Bronchial epithelial cell (primary cell): ENCODE measurements around the gene CADPS2. TPM values are rescaled to one million over a fixed set of nuclear protein-coding genes. Genes with fewer than 3 reads are reported as not detected.
A peak's percentile ranks its signal among the peaks of the same experiment; 100 is the strongest.

Experiments
- DNase-seq: peaks from one replicate; pipeline ENCODE4 v3.0.0-alpha.2; 2010; ENCODE audit warnings: low read depth
- FAIRE-seq: peaks from 2 replicates; lab custom pipeline; 2011; peaks lifted over from hg19 to GRCh38; lab: Jason Lieb, UNC
- H3K27me3 ChIP-seq: 2 replicates; pipeline ENCODE4 v1.5.1; 2011; ENCODE audit warnings: low read length; ENCODE audit not compliant: control insufficient read depth, insufficient read depth
- H3K36me3 ChIP-seq: 2 replicates; pipeline ENCODE4 v1.5.1; 2011; ENCODE audit warnings: low read length; ENCODE audit not compliant: control insufficient read depth, insufficient read depth
- H3K4me3 ChIP-seq: 2 replicates; pipeline ENCODE4 v1.5.1; 2011; ENCODE audit warnings: mild to moderate bottlenecking, low read depth, low read length, control low read depth
- total RNA-seq: library from RNA; depleted of rRNA; stranded (reverse); fragments of >200 nt; gene quantifications from 2 replicates; pipeline ENCODE4 v1.2.1, GENCODE V29; 2014
- TF ChIP-seq, protein P1 (sequence below): IDR thresholded peaks from 2 replicates; pipeline ENCODE4 v1.5.1; 2011; ENCODE audit warnings: mild to moderate bottlenecking, moderate library complexity, low read length, control low read depth, inconsistent platforms; ENCODE audit not compliant: insufficient read depth, severe bottlenecking

Gene CADPS2
- total RNA-seq, 1 donor from 2014 or later: 4.2 TPM

DNA sequence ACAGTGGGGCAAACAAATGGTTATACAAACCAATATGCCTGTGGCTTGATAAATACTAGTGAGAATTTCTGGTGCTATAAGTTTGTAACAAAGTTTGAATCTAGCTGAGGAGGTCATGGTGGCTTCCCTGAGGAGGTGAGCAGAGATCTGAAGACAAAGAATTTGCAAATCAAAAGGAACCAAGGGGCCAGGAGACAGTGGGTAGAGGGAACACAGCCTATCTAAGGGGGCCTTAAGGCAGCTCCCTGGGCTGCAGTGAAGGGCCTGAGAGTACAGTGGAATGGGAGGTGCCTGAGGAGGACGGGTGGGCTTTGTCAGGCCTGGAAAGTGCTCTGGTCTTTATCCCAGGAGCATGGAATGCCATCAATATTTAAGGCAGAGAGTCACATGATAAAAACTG is 209.1 kb downstream of the CADPS2 start:
- TF ChIP-seq, protein P1, sequence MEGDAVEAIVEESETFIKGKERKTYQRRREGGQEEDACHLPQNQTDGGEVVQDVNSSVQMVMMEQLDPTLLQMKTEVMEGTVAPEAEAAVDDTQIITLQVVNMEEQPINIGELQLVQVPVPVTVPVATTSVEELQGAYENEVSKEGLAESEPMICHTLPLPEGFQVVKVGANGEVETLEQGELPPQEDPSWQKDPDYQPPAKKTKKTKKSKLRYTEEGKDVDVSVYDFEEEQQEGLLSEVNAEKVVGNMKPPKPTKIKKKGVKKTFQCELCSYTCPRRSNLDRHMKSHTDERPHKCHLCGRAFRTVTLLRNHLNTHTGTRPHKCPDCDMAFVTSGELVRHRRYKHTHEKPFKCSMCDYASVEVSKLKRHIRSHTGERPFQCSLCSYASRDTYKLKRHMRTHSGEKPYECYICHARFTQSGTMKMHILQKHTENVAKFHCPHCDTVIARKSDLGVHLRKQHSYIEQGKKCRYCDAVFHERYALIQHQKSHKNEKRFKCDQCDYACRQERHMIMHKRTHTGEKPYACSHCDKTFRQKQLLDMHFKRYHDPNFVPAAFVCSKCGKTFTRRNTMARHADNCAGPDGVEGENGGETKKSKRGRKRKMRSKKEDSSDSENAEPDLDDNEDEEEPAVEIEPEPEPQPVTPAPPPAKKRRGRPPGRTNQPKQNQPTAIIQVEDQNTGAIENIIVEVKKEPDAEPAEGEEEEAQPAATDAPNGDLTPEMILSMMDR: no peak
- FAIRE-seq (no peak), DNase-seq (no peak)
- Histone ChIP-seq H3K27me3 (no peaks in the 10 kb centered on the region), H3K36me3 (no peaks in the 10 kb centered on the region), H3K4me3 (no peak overlapping the region)

DNA sequence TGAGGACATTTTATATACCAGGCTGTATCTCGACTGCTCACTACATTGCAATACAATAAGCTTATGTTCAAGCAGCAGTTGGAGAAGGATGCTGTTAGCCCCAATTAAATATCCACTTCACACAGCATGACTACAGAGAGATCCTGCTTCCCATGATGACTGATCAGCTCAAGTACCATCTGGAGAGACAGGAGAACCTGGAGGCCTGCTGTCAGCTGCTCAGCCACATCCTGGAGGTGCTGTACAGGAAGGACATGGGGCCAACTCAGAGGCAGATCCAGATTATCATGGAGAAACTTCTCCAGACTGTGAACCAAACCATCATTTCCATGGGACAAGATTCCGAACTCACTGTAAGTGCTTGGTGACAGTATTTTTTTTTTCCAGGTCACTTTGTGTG is 209.8 kb downstream of the CADPS2 start:
- FAIRE-seq (no peak), DNase-seq (no peak)
- Histone ChIP-seq H3K4me3 (no peak overlapping the region), H3K36me3 (no peaks in the 10 kb centered on the region), H3K27me3 (no peaks in the 10 kb centered on the region)
- TF ChIP-seq, protein P1: no peak

DNA sequence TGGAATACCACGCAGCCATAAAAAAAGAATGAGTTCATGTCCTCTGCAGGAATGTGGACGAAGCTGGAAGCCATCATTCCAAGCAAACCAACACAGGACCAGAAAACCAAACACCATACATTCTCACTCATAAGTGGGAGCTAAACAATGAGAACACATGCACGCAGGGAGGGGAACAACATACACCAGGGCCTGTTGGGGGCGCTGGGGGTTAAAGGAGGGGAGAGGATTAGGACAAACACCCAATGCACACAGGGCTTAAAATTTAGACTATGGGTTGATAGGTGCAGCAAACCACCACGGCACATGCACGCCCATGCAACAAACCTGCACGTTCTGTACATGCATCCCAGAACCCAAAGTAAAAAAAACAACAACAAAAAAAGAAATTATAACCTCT is 210.6 kb downstream of the CADPS2 start:
- H3K27me3 ChIP-seq: no peaks in the 10 kb centered on the region
- H3K4me3 ChIP-seq: no peak overlapping the region
- FAIRE-seq (no peak), DNase-seq (no peak)
- H3K36me3 ChIP-seq: no peaks in the 10 kb centered on the region
- TF ChIP-seq, protein P1: no peak

DNA sequence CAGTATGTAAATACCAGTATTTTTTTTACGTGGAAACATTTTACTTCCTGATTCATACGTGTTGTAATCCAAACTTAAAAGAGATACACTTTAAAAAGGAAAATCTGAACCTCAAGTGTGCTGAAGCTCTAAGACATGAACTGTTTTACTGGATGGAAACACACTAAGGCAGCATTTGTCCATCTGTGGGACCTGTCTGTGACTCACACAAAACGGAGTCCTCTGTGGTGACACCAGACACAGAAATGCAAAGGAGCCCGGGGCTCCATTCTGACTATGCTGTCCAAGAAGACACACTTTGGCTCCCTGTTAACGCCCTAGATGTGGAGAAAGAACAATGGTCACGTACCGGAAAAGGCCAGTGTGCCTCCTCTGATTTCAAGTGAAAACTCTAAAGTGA is 211.2 kb downstream of the CADPS2 start:
- no peaks in the 10 kb centered on the region for H3K27me3 ChIP-seq
- H3K4me3 ChIP-seq: no peak overlapping the region
- FAIRE-seq (no peak), DNase-seq (peak; percentile 23)
- H3K36me3 ChIP-seq: no peaks in the 10 kb centered on the region
- TF ChIP-seq, protein P1: no peak

DNA sequence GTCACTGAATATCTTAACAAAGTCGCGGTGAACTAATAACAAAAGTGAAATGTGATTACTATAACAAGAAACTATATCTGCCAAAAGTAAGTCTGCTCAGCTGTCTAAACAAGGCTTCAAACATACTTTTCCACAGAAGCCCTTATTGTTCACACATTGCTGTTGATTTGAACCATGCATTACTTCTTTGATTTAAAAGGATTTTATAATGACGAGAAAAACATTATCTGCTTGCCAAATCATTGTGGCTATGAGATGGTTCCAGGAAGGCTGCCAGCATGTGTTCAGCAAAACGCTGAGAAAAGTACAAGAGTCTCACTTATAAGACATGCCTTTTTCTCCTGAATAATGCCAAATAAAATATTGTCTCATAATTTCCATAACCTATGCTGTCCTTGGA is 211.8 kb downstream of the CADPS2 start:
- peak; percentile 3 for DNase-seq
- Histone ChIP-seq H3K4me3 (no peak overlapping the region), H3K36me3 (no peaks in the 10 kb centered on the region), H3K27me3 (no peaks in the 10 kb centered on the region)
- FAIRE-seq: no peak
- TF ChIP-seq, protein P1: no peak

DNA sequence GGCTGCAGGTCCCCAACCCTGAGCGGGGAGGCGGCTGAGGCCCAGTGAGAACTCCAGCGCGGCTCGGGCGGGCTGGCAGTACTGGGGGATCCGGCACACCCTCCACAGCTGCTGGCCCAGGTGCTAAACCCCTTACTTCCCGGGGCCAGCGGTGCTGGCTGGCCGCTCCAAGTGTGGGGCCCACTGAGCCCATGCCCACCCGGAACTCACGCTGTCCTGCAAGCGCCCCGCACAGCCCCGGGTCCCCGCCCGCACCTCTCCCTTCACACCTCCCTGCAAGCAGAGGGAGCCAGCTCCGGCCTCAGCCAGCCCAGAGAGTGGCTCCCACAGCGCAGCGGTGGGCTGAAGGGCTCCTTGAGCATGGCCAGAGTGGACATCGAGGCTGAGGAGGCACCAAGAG is 212.3 kb downstream of the CADPS2 start:
- DNase-seq (no peak), FAIRE-seq (no peak)
- Histone ChIP-seq H3K27me3 (no peaks in the 10 kb centered on the region), H3K36me3 (no peaks in the 10 kb centered on the region), H3K4me3 (no peak overlapping the region)
- TF ChIP-seq, protein P1: no peak
